Endothelial cell of umbilical vein (primary cell): ENCODE results near the gene MAJIN. TPM values are rescaled to one million over a fixed set of nuclear protein-coding genes. Genes with fewer than 3 reads are reported as not detected.

ENCODE experiments used
- BruUV-seq: library from RNA; stranded (reverse); fragments of 400-500 nt; replicated peaks from 2 replicates; lab custom pipeline; 2021; lab: Mats Ljungman, UMichigan
- CTCF ChIA-PET: fragments of 300-600, 350-600 bp; sonication (Branson Sonifier 250); formaldehyde crosslinking; loops from one replicate; lab custom pipeline; 2021; ENCODE audit warnings: antibody characterized with exemption, inconsistent platforms; lab: Charles Lee
- POLR2A ChIA-PET: fragments of 300-600, 350-600 bp; sonication (Branson Sonifier 250); formaldehyde crosslinking; loops from one replicate; lab custom pipeline; 2021; ENCODE audit warnings: antibody characterized with exemption, inconsistent platforms; lab: Charles Lee
- DNase-seq: peaks from one replicate; pipeline ENCODE4 v3.0.0-alpha.2; 2011; ENCODE audit warnings: low read depth, low spot score
- FAIRE-seq: peaks from 2 replicates; lab custom pipeline; 2011; peaks lifted over from hg19 to GRCh38; lab: Jason Lieb, UNC
- H2AFZ ChIP-seq: 2 replicates; pipeline ENCODE4 v1.6.0; 2012; ENCODE audit warnings: low read depth, low read length, control low read depth, inconsistent platforms
- H3K27ac ChIP-seq: 2 replicates; pipeline ENCODE4 v1.5.1; 2011; ENCODE audit warnings: low read depth, mild to moderate bottlenecking, control low read depth, low read length, moderate library complexity; ENCODE audit not compliant: insufficient read depth
- H3K27me3 ChIP-seq, 2 experiments: 2 replicates each; pipeline versions ENCODE4 v1.6.0 to v1.6.1; 2011; ENCODE audit warnings: low read length in 2 of 2, mixed read lengths in 1 of 2; ENCODE audit not compliant: control insufficient read depth in 2 of 2, insufficient read depth in 2 of 2
- H3K36me3 ChIP-seq, 2 experiments: 2 replicates in 1 of 2; 3 replicates in 1 of 2; pipeline ENCODE4 v1.5.1; 2011; ENCODE audit warnings: low read length in 2 of 2, mild to moderate bottlenecking in 1 of 2, moderate library complexity in 1 of 2; ENCODE audit not compliant: control insufficient read depth in 2 of 2, insufficient read depth in 2 of 2; ENCODE audit errors: extremely low read depth in 1 of 2
- H3K4me1 ChIP-seq: 3 replicates; pipeline ENCODE4 v1.5.1; 2011; ENCODE audit warnings: mild to moderate bottlenecking, low read length; ENCODE audit not compliant: control insufficient read depth, insufficient read depth; ENCODE audit errors: extremely low read depth
- H3K4me2 ChIP-seq: 2 replicates; pipeline ENCODE4 v1.6.1; 2011; ENCODE audit warnings: low read length, control low read depth, mixed read lengths; ENCODE audit not compliant: insufficient read depth
- H3K4me3 ChIP-seq, 3 experiments: fragments of 200-600 bp in 1 of 3; sonication (generic), shearing (Covaris generic) in 1 of 3; replicated peaks in 1 of 3; 2 replicates each; pipeline ENCODE4 v1.5.1; 2011 to 2016; ENCODE audit warnings: control low read depth in 3 of 3, low read length in 3 of 3, mild to moderate bottlenecking in 2 of 3, inconsistent platforms in 1 of 3, low read depth in 1 of 3, moderate library complexity in 1 of 3; ENCODE audit not compliant: insufficient read depth in 1 of 3
- H3K79me2 ChIP-seq: 2 replicates; pipeline ENCODE4 v1.6.0; 2012; ENCODE audit warnings: low read length, inconsistent platforms; ENCODE audit not compliant: control insufficient read depth, insufficient read depth
- H3K9ac ChIP-seq: replicated peaks from 2 replicates; pipeline ENCODE3; 2011; ENCODE audit warnings: low read length, control low read depth; ENCODE audit not compliant: insufficient read depth; ENCODE audit errors: extremely low read depth
- H3K9me1 ChIP-seq: replicated peaks from 3 replicates; pipeline ENCODE4 v1.6.0; 2011; ENCODE audit warnings: mild to moderate bottlenecking, low read length; ENCODE audit not compliant: control insufficient read depth, insufficient read depth; ENCODE audit errors: extremely low read depth
- H3K9me3 ChIP-seq: replicated peaks from 2 replicates; pipeline ENCODE4 v1.5.1; 2012; ENCODE audit warnings: low read length, inconsistent platforms; ENCODE audit not compliant: control insufficient read depth, insufficient read depth
- H4K20me1 ChIP-seq: replicated peaks from 2 replicates; pipeline ENCODE3; 2011; ENCODE audit warnings: mild to moderate bottlenecking, low read length; ENCODE audit not compliant: control insufficient read depth, insufficient read depth; ENCODE audit errors: extremely low read depth
- EZH2 ChIP-seq: IDR thresholded peaks from 2 replicates; pipeline ENCODE4 v1.6.1; 2012; ENCODE audit warnings: borderline replicate concordance, low read depth, mild to moderate bottlenecking, moderate library complexity, low read length, inconsistent platforms; ENCODE audit not compliant: severe bottlenecking
- FOS ChIP-seq: IDR thresholded peaks from 2 replicates; pipeline ENCODE4 v1.6.1; 2011; ENCODE audit warnings: mild to moderate bottlenecking, low read length, moderate library complexity, borderline replicate concordance; ENCODE audit not compliant: insufficient read depth
- GATA2 ChIP-seq: IDR thresholded peaks from 2 replicates; pipeline ENCODE4 v1.7.0; 2011; ENCODE audit warnings: low read depth, mild to moderate bottlenecking, moderate library complexity, mixed read lengths, low read length; ENCODE audit not compliant: insufficient read length, insufficient read depth
- JUN ChIP-seq: IDR thresholded peaks from 2 replicates; pipeline ENCODE4 v1.6.1; 2011; ENCODE audit warnings: borderline replicate concordance, low read depth; ENCODE audit not compliant: insufficient read length, insufficient read depth
- MYC ChIP-seq: IDR thresholded peaks from one replicate; pipeline ENCODE4 v1.6.1; 2011; ENCODE audit warnings: mild to moderate bottlenecking, low read depth, low read length
- POLR2A ChIP-seq: IDR thresholded peaks from 2 replicates; pipeline ENCODE4 v1.6.1; 2012; ENCODE audit warnings: low read depth, mild to moderate bottlenecking, control low read depth, low read length
- POLR2AphosphoS5 ChIP-seq: IDR thresholded peaks from 2 replicates; pipeline ENCODE4 v1.6.1; 2012; ENCODE audit warnings: low read depth, mild to moderate bottlenecking, control low read depth, low read length, moderate library complexity; ENCODE audit not compliant: insufficient read depth
- dilution Hi-C: fragments of 300-500 bp; cut with MboI; formaldehyde crosslinking; loops from one replicate; pipeline ENCODE4 v1.15.0; 2019; ENCODE audit warnings: low sequenced_read_pairs; ENCODE audit not compliant: extremely low pct_ligation_motif_present
- intact Hi-C: fragments of 100-400 bp; cut with micrococcal nuclease; formaldehyde crosslinking; loops from one replicate; pipeline ENCODE4 v1.10.0; 2022
- polyA plus RNA-seq, 4 experiments: library from polyadenylated mRNA; depleted of rRNA in 3 of 4; stranded (reverse) in 3 of 4; unstranded in 1 of 4; fragments of >200 nt; gene quantifications; 2 replicates each; pipeline versions ENCODE4 v1.2.1 to v1.2.3, GENCODE V29; 2011 to 2012; ENCODE audit warnings: missing spikeins in 1 of 4
- total RNA-seq: library from RNA; stranded (reverse); gene quantifications from 2 replicates; pipeline ENCODE4 v1.2.3, GENCODE V29; 2021
- TF ChIP-seq, protein P1 (sequence below), 2 donors: IDR thresholded peaks; 1 replicate in 1 of 2; 2 replicates in 1 of 2; pipeline ENCODE4 v1.5.1; 2011; ENCODE audit warnings: low read length in 2 of 2, mild to moderate bottlenecking in 2 of 2, moderate library complexity in 2 of 2, control low read depth in 1 of 2, inconsistent platforms in 1 of 2, low read depth in 1 of 2; ENCODE audit not compliant: insufficient read depth in 1 of 2; ENCODE audit errors: extremely low read depth in 1 of 2
- TF ChIP-seq, protein P2 (sequence below): IDR thresholded peaks from 2 replicates; pipeline ENCODE4 v1.6.1; 2011; ENCODE audit not compliant: insufficient read depth, insufficient read length

Gene MAJIN
- total and polyA plus RNA-seq, 2 donors (not counting 3 experiments of a cell fraction or from before 2014, with no cell fraction given) = 0.07 TPM; not detected in 1

DNA sequence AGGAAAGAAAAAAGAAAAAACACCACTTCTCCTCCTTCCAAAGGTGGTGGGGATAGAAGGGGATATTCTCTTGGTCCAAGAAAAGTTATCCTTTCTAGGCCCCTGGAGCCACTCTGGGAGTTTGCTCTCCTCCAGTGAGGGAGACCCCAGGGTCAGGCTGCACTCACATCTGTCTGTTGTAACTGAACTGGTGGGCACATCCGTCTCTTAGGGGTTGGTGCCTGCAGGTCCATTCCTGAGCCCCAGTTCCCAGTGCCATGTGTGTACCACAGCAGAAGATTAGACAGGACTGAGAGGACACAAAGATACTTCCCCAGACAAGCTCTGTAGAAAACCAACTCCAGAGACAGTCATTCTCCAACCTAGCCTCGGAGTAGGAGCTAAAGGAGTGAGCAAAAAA lies 51.8 kb downstream of the MAJIN start:
- H3K27ac ChIP-seq = no peak overlapping the region
- BruUV-seq = no TSS peak
- no peak for TF ChIP-seq EZH2
- H4K20me1 ChIP-seq = no peaks in the 10 kb centered on the region
- no peaks in the 10 kb centered on the region for H3K27me3 ChIP-seq
- H3K4me2 ChIP-seq = no peak overlapping the region
- no peak overlapping the region for H3K9ac ChIP-seq
- FAIRE-seq (peak; percentile 12), DNase-seq (no peak)
- peaks cover 7% of the 10 kb centered on the region for H3K79me2 ChIP-seq
- POLR2A ChIA-PET = no interaction called here
- CTCF ChIA-PET = interaction anchor here (1.4 to 5.6 kb wide), 3 partner anchors 24 to 76 kb away, joined by 4 to 34 read pairs (median 8); partner anchors contain the start of gene BATF2
- H2AFZ ChIP-seq = no peak overlapping the region
- no peaks in the 10 kb centered on the region for H3K9me3 ChIP-seq
- no peaks in the 10 kb centered on the region for H3K9me1 ChIP-seq
- dilution Hi-C loops = no loop called here
- H3K36me3 ChIP-seq = no peaks in the 10 kb centered on the region
- no peak overlapping the region for H3K4me3 ChIP-seq
- intact Hi-C loops = no loop called here
- H3K4me1 ChIP-seq = peaks cover 15% of the 10 kb centered on the region

DNA sequence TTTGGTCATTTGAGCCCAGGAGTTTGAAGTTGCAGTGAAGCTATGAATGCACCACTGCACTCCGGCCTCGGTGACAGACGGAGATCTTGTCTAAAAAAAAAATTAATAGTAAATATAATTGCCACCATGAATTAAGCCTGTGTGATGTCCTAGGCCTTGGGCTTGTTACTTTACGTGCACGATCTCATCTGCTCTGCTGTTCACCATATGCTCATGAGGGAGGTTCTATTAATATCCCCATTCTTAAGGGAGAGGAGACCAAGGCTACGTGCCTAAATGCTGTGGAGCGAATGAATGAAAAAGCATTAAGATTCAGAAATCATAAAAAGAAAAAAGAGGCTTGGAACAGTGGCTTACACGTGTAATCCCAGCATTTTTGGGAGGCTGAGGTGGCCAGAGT lies 52.3 kb downstream of the MAJIN start:
- Histone ChIP-seq H3K4me3 (no peak overlapping the region), H2AFZ (no peak overlapping the region), H3K27me3 (no peaks in the 10 kb centered on the region), H3K9ac (no peak overlapping the region), H3K36me3 (no peaks in the 10 kb centered on the region), H4K20me1 (no peaks in the 10 kb centered on the region), H3K4me2 (no peak overlapping the region), H3K9me3 (no peaks in the 10 kb centered on the region), H3K27ac (no peak overlapping the region), H3K4me1 (peaks cover 15% of the 10 kb centered on the region), H3K79me2 (peaks cover 7% of the 10 kb centered on the region), H3K9me1 (no peaks in the 10 kb centered on the region)
- FAIRE-seq (no peak), DNase-seq (no peak)
- ChIA-PET POLR2A (no interaction called here), CTCF (interaction anchor here (1.0 to 5.6 kb wide), 4 partner anchors 23 to 77 kb away, joined by 3 to 34 read pairs (median 6); partner anchors contain the start of gene BATF2)
- TF ChIP-seq POLR2A (no peak), JUN (no peak), EZH2 (no peak), MYC (no peak), FOS (no peak), GATA2 (no peak), POLR2AphosphoS5 (no peak)
- TF ChIP-seq, protein P1, sequence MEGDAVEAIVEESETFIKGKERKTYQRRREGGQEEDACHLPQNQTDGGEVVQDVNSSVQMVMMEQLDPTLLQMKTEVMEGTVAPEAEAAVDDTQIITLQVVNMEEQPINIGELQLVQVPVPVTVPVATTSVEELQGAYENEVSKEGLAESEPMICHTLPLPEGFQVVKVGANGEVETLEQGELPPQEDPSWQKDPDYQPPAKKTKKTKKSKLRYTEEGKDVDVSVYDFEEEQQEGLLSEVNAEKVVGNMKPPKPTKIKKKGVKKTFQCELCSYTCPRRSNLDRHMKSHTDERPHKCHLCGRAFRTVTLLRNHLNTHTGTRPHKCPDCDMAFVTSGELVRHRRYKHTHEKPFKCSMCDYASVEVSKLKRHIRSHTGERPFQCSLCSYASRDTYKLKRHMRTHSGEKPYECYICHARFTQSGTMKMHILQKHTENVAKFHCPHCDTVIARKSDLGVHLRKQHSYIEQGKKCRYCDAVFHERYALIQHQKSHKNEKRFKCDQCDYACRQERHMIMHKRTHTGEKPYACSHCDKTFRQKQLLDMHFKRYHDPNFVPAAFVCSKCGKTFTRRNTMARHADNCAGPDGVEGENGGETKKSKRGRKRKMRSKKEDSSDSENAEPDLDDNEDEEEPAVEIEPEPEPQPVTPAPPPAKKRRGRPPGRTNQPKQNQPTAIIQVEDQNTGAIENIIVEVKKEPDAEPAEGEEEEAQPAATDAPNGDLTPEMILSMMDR (IDR thresholded peaks at IDR 0.05; ENCODE audit: extremely low read depth in 1 of 2, insufficient read depth in 1 of 2, low read depth in 1 of 2, low read length in 2 of 2) = no peak
- TF ChIP-seq, protein P2, sequence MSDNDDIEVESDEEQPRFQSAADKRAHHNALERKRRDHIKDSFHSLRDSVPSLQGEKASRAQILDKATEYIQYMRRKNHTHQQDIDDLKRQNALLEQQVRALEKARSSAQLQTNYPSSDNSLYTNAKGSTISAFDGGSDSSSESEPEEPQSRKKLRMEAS = no peak
- dilution Hi-C loops = no loop called here
- intact Hi-C loops = loop anchor here (5.0 kb wide), 2 partner anchors 53 to 193 kb away; partner anchors contain the start of genes MAJIN and TM7SF2
- no TSS peak for BruUV-seq
